GM21576 (cell line): ENCODE data around the gene DPP8.
A peak's percentile ranks its signal among the peaks of the same experiment; 100 is the strongest.
"Not testable (repeated sequence)": the region's sequence is repeated elsewhere in the genome, so short reads cannot be mapped to it uniquely, and the experiment has no call there.

ENCODE experiments used
- ATAC-seq: cut with Tn5 transposase; IDR thresholded peaks from one replicate; pipeline ENCODE4 v1.9.1; 2021; ENCODE audit warnings: mild to moderate bottlenecking, moderate library complexity; ENCODE audit not compliant: unreplicated experiment

DPP8 gene

DNA sequence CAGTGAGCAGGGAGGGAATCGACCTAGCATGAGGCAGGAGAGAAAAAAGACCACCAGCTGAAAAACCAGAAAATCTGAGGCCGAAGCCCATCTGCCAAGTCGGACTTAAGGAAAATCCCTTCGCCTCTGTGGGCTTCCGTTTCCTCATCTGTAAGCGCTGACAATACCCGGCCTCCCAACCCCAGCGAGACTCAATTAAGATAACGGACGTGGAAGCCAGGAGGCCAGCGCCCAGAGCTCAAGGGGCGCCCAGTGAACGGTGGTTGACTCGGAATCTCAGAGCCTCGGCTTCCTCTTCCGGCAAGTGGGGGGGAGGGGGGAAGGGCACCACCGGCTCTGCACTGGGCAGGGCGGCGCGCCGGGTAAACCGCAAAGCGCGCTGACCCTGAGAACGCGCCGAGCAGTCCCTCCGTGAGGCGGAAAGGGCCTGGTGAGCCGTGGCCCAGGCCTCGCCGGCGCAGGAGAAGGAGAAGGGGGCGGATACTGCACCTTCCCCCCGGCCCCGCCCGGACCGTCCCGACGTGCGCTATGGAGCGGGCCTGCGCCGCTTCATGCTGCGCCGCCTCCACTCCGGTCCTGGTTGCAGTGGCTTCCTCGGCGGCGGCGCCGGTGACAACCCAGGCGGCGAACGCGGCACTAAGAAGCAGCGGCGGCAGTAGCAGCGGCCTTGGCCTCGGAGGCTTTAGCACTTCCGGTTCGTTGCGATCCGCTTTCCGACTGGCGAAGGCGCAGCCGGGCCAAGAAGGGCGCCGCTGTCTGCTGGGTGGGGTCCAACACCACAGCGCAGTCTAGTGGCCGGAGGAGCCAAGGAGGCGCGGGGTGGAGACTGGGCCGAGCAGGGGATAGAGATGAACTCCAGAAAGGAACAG lies at the start of gene DPP8:
Gene DPP8, minus strand, starts transcription at position 693 of the 869 bp plus-strand sequence. CDS start 5,136 bp downstream, outside the sequence.
- peak; percentile 85 for ATAC-seq

DNA sequence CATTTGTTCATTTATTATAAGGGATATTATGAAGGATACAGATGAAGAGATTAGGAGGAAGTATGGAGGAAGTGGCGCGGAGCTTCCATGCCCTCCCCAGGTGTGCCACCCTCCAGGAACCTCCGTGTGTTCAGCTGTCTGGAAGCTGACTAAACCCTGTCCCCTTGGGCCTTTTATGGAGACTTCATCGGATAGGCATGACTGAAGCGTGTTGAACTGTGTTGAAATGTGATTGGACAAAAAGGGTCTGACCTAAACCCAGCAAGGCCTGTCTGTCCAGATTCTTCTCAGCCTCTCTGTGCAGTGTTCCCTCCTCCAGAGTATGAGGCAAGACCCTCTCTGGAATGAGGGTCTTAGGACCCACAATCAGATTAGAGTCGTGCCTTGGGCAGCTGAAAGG lies 44.4 kb upstream of the DPP8 start:
- ATAC-seq: no peak

- no peak for ATAC-seq
Observed at GRCh38 chr15:65559941-65560340, 42.5 kb upstream of the DPP8 start.

GRCh38 chr15:65558997-65559760 lies 41.7 kb upstream of the DPP8 start:
- ATAC-seq: no peak

GRCh38 chr15:65558336-65558735 lies 40.8 kb upstream of the DPP8 start:
- ATAC-seq: no peak

GRCh38 chr15:65556622-65557021 lies 39.1 kb upstream of the DPP8 start:
- no peak for ATAC-seq

GRCh38 chr15:65553691-65554090 lies 36.2 kb upstream of the DPP8 start:
- ATAC-seq: no peak

DNA sequence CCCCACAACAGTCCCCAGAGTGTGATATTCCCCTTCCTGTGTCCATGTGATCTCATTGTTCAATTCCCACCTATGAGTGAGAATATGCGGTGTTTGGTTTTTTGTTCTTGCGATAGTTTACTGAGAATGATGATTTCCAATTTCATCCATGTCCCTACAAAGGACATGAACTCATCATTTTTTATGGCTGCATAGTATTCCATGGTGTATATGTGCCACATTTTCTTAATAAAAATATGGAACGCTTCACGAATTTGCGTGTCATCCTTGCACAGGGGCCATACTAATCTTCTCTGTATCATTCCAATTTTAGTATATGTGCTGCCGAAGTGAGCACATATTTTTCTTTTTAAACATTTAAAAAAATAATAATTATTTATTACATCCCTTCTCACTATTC lies 35.4 kb upstream of the DPP8 start:
- ATAC-seq: not testable (repeated sequence)

- no peak for ATAC-seq
Observed at GRCh38 chr15:65551183-65551582, 33.7 kb upstream of the DPP8 start.

GRCh38 chr15:65550681-65551098 lies 33.2 kb upstream of the DPP8 start:
- ATAC-seq: no peak

DNA sequence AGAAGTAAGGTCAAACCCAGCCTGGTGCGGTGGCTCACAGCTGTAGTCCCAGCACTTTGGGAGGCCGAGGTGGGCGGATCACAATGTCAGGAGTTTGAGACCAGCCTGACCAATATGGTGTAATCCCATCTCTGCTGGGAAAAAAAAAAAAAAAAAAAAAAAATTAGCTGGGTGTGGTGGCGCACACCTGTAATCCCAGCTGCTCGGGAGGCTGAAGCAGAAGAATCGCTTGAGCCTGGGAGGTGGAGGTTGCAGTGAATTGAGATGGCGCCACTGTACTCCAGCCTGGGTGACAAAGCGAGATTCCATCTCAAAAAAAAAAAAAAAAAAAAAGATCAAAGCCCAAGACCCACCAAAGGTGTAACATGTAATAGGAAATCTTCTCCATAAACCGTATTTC lies 31.8 kb upstream of the DPP8 start:
- not testable (repeated sequence) for ATAC-seq

DNA sequence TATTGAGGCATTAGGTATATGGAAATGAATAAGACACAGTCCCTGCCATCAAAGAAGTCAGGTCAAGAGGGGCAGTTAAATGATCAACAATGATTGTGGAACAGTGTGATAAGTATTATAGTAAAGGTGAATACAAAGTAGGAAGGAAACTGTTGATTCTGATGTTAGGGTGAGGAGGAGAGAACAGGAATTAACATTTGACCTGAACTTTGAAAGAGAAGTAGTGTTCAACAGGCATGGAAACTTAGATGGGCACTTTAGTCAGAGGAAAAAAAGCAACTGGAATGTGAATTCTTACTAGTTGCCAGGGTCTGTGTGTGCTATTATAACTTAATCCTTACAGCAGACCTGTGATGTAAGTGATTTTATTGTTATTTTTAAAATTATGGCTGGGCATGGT lies 30.4 kb upstream of the DPP8 start:
- ATAC-seq: no peak

DNA sequence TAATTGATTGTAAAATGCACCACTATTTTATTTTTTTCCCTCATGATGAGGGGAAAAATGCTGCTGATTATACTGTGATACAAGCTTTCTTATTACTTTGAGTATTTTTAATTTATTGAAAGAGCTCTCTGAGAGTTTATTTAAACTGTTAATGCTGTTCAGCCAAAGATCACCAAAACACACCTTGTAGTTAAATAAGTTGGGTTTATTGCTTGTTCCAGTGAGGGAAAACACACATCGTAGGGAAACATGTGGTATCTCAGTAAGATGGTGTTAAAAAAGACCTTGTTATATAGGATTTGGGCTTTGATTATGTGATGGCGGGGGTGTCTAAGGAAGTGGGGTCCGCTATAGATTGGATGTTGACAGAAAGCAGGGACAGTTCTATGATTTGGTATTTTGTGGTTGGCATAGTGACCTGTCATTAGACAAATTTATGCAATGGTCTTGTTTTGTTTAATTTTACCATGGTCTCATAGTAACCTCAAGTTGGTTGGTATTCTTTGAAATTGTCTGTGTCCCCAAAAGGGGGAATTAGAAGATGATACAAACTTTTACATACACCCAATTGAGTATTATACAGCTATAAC lies 23.8 kb upstream of the DPP8 start:
- no peak for ATAC-seq

DNA sequence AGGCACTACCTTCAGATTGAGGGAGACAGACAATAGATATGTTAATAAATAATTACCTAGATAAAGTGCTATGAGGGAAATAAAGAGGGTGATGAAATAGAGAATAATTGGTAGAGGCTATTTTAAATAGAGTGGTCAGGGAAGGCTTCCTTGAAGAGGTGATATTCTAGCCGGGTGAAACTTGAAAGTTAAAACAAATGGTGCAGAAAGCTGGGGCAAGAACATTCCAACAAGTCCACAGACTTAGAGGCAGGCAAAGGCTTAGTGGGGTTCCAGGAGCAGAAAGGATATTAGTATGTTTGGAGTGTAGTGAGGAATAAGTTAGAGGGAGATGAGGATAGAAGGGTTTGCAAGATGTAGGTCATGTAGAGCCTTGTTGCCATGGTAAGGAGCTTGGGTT lies 22.8 kb upstream of the DPP8 start:
- no peak for ATAC-seq

DNA sequence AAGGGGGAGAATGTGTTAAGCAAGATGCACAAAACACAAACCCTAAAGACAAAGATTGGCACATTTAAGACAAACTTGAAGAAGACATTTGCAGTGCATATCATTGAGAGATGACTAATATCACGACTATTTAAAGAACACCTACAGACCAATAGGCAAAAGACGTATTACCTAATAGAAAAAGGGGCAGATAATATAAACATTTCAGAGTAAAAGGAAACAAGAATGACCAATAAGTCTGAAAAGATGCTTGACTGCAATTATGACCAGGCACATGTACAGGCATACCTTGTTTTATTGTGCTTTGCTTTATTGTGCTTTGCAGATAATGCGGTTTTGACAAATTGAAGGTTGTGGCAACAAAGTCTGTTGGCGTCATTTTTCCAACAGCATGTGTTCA lies 17.7 kb upstream of the DPP8 start:
- ATAC-seq: no peak

DNA sequence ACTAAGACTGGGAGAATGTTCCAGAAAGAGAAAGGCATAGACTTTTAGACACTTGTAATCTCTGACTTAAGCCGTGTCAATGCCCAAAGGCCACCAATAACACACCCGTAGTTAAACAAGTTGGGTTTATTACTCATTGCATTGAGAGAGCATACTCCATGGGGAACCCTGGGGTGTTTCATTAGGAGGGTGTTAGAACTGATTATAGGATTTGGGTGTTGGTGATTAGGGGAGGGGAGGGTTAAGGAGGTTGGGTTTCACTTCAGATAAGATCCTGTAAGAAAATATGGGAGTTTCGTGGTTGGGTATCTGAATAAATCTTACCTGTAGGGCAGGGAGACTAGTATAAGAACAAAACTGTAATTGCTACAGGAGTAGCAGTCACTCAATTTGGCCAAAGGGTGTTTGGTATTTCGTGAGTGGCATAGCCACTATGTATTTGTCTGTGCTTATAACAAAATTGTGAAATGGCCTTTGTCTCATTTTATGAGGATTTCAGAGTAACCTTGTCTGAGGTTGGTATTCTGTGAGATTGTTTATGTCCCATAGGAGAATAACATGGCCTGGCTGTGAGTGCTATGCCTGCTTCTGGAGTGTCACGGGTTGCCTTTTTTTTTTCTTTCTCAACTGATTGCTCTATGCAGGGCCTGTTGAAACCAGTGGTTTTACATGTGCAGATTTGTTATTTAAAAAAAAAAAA lies 15.7 kb upstream of the DPP8 start:
- ATAC-seq: no peak

- ATAC-seq: no peak
Observed at GRCh38 chr15:65532738-65533051, 15.2 kb upstream of the DPP8 start.

DNA sequence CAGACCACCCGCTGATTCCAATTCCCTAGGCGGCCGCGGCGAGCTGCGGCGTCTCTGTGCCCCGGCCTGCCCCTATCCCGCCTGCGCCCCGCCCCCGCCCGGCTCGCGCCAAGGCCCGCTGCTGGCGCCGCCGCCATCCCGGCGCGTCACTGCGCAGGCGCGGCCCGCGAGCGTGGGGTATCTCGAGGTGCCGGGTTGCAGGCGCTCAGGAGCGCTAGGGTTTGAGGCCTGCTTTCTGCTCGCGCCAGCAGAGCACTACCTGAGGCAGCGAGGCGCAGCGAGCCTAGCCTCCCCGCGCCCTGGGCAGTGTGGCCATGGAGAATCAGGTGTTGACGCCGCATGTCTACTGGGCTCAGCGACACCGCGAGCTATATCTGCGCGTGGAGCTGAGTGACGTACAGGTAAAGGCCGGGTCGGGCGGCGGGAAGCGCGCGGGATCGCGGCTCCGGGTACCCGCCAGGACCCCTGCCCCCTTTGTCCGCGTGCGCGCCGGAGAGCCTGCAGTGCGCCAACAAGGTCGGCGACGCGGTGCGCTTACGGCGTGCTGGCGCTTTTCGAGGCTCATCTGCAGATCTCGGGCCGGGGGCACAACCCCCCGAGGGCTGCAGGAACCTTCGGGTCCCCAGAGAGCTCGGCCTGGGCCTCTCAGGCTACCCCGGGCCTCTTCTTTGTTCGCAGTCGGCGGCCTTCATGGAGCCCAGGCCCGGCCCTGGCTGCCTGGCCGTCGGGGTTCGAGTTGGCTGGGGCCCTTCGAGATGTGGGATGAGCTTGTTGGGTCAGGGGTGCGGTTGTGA lies 13.0 kb upstream of the DPP8 start, which contains the start of gene HACD3:
Gene HACD3, plus strand, starts transcription at position 146 of the 794 bp plus-strand sequence. Its CDS starts 169 bp downstream, at position 315.
- peak; percentile 67 for ATAC-seq

GRCh38 chr15:65529762-65530317 lies 12.4 kb upstream of the DPP8 start:
- no peak for ATAC-seq

- no peak for ATAC-seq
Observed at GRCh38 chr15:65528461-65529060, 11.1 kb upstream of the DPP8 start.
